ENCODE data around the gene DRAM1.

Gene DRAM1

GRCh38 chr12:101941306-101942249, 64.2 kb downstream of the DRAM1 start:
- DNase-seq (ENCODE audit: low read depth in 3 of 3), result no peak

DNA sequence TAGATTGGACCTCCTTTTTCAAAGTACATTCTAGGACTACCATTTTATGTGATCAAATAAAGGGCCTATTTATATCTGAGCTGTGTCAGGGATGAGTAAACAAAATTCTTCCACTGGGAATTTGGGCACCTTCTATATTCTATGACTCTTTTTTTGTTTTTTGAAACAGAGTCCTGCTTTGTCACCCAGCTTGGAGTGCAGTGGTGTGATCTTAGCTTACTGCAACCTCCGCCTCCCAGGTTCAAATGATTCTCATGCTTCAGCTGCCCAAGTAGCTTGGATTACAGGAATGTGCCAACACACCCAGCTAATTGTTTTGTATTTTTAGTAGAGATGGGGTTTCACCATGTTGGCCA, 64.8 kb downstream of the DRAM1 start:
- no peak for DNase-seq (ENCODE audit: low read depth in 3 of 3)

DNA sequence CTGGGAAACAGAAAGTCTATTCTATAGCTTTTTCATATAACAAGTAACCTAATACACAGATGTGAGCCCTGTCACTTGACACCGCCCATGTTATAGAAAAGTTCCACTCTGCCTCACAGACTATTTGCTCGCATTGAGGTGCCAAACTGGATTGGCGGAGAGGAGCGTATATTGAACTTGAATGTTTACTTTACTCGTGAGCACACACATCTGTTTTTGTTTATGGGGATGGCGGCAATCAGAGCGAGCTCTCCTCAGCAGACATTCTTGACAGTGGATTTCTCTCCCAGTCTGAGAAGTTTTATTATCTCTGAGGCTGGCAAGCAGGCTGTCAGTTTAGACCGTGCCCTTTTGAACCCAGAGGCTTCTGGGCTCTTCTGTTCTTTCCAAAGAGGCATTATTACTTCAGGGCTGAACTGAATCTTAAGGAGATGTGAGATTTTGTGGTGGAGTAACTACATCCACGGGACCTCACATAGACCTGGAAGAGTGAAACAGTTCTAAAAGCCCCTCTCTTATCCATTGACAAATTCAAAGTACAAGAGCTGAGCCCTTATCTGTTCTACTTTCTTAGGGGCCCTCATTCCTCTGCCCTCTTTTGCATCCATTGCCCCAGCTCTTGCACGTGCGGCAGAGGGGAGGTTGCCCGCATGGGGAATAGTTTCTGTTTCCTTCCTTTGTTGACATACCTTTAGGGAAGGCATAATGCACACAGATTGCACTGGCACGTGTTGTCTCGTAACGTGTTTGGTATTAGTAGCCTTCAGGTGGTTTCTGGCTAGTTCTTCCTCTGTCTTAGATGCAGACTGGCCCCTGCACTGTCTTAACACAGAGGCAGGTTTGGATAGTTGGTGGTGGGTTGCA, 68.2 kb downstream of the DRAM1 start:
- no peak for DNase-seq (ENCODE audit: low read depth in 3 of 3)

DNA sequence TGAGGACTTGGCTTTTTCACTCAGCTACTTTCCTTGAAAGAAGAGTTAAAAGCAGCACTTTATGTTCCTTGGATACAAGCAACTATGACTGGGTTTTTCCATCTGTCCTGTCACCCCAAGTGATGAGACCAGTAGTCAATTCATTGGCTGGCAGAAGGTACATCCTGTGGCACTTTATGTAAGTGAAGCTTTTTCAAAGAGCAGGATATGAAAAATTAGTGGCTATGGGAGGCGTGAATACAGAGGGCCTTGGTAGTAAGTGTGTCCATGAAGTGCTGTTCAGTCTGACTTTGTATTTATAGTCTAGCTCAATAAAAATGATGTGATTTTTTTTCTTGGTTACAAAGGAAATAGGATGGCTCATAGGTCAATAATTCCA, 68.8 kb downstream of the DRAM1 start:
- DNase-seq (ENCODE audit: low read depth in 3 of 3), result no peak

- DNase-seq (ENCODE audit: low read depth in 3 of 3), result no peak
Measured at GRCh38 chr12:101947316-101947715, 69.9 kb downstream of the DRAM1 start.

DNA sequence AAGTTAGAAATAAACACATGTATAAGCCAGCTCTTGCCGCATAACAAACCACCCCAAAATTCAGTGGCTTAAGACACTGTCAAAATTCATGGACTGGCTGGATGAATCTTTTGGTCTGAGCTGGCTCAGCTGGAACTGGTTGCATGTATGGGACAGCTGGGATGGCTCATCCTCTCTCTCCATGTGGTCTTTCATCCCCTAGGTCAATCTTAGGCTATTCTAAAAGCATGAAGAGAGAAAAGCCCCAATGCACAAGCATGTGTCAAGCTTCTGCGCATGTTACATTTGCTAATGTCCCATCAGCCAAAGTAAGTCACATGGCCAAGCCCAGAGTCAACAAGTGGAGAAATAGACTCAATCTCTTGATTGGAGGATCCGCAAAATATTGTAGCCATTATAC, 71.0 kb downstream of the DRAM1 start:
- no peak for DNase-seq (ENCODE audit: low read depth in 3 of 3)

DNA sequence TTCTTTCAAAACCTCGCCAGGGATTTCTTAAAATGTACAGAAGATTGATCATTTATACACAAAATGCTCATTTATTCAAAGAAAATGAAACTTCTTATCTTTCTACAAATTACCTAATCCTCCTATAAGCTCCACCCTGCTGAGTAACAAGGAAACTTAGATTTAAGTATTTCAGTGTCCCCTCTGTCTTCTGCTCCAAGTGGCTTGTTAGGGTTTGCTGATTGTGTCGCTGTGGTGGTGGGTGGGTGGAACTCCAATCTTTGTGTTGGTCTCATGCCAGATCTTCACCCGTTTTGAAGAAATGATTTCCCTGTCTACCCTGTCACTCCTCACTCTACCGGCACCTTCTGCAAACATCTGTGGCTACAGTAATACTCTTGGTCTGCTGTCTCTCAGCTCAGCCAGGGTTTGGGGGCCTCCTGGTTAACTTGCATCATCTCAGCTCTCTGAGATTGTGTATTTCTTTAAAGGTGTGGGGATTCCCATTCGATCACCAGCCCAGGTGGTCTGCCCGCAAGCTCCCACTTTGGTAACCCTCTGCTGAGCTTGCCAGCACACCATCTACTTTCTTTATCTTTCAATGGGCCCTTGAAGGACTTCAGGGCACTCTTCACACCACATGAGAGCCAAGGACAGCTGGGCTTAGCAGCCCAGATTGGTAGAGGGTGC, 73.8 kb downstream of the DRAM1 start:
- DNase-seq (ENCODE audit: low read depth in 3 of 3), result no peak

DNA sequence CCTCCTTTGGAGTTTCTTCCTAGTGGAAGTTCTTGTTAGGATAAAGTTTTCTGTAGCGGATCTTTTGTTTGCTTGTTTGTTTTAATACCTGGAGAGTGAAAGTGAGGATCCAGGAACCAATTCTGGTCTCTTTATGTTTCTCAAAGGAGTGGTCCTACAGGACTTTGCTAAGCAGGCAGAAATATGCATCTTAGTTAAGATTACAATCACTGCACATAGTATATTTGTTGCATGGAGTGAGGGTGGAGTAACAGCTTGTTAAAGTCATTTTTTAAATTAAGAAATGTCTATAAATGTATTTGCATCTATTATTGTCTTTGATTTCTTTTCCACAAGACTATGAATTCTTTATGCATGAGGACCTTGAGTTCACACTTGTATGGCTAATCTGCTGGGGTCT, 76.7 kb downstream of the DRAM1 start:
- no peak for DNase-seq (ENCODE audit: low read depth in 3 of 3)

DNA sequence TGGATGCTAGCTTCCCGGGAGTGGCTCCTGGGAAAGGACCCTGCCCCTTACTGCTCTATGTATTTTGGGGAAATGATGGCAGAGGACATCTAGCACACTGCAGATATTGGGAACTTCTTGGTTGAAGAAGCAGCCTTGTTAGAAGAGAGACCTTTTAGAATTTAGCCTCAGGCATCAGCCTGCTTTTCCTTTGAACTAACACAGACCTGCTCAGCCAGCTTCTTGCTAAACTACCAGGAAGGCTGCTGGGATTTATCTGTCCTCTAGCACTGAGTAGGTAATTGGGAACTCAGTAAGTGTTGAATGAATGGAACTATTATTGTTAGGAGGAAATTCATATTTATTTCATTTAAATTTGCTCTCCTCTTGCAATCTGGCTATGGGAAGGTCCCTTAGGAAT, 77.3 kb downstream of the DRAM1 start:
- no peak for DNase-seq (ENCODE audit: low read depth in 3 of 3)

- DNase-seq (ENCODE audit: low read depth in 3 of 3), result no peak
Measured at GRCh38 chr12:101957252-101957959, 80.0 kb downstream of the DRAM1 start.

- DNase-seq (ENCODE audit: low read depth in 3 of 3), result no peak
Measured at GRCh38 chr12:101959607-101960006, 82.2 kb downstream of the DRAM1 start.

DNA sequence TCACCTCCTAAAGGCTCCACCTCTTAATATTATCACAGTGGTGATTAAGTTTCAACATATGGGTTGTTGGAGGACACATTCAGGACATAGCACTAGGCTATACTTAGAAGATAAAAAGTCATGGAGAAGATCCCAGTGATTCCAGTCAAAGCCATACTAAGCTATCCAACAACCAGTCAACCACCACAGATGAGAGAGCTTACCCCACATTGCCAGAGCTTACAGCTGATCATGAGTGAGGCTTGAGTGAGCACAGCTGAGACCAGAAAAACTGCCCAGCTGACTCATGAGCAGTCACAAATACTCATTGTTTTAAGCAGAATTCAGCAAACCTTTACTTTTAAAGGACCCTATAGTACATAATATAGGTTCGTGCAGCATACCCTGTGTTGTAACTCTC, 85.1 kb downstream of the DRAM1 start:
- no peak for DNase-seq (ENCODE audit: low read depth in 3 of 3)

GRCh38 chr12:101963697-101964096, 86.3 kb downstream of the DRAM1 start:
- DNase-seq (ENCODE audit: low read depth in 3 of 3), result no peak

DNA sequence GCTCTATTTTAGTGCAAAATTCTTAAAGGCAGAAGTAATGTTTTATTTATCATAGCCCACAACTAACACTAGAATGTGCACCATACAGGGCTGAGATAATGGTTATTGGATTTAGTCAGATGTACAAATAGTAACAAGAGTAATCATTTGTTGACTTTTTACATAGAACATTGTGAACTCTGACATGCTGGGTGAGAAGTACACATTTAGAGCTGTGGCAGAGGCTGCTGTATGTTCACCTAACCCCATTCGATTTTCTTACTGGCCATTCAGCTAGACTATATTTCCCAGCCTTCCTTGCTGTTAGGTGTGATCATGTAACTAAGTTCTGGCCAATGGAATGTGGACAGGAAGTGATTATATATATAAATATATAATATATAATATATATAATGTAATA, 89.1 kb downstream of the DRAM1 start:
- DNase-seq (ENCODE audit: low read depth in 3 of 3), result no peak

GRCh38 chr12:101967506-101967905, 90.1 kb downstream of the DRAM1 start:
- DNase-seq (ENCODE audit: low read depth in 3 of 3), result no peak

DNA sequence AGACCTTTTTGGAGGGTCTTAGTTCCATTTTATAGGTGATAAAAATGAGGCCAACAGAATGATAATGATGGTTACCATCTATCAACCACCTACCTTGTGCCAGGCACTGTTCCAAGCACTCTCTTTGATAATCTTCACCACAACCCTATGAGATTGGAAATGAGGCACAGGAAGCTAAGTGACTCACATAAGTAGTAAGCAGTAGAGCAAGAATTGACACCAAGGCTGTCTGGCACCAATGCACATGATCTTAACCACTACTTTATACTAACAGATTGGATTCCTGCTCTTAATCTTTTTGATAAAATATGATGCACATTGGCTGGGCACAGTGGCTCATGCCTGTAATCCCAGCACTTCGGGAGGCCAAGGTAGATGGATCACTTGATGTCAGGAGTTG, 91.4 kb downstream of the DRAM1 start:
- no peak for DNase-seq (ENCODE audit: low read depth in 3 of 3)

Measured in stimulated activated CD4-positive, alpha-beta T cell treated with anti-CD3 and anti-CD28 coated beads, TNF-alpha, amount 100 ng/mL, for 24 hours (primary cell).